GM11168 (cell line): ENCODE measurements around the gene MAPK8IP3.

Experiments used
- in situ Hi-C: fragments of 300-500 bp; cut with MboI; formaldehyde crosslinking; loops from one replicate; pipeline ENCODE4 v1.12.0; 2022; ENCODE audit warnings: low sequenced_read_pairs; ENCODE audit not compliant: unreplicated experiment

Gene MAPK8IP3

DNA sequence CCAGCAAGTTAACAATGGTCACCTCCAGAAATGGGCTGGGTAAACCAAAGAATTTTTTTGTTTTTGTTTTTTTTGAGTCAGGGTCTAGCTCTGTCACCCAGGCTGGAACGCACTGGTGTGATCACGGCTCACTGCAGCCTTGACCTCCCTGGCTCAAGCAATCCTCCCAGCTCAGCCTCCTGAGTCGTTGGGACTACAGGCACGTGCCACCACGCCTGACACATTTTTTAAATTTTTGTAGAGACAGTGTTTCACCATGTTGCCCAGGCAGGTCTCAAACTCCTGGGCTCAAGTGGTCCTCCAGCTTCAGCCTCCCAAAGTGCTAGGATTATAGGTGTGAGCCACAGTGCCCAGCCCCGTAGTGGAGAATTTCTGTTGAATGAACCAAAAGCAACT lies 74.7 kb downstream of the MAPK8IP3 start:
- in situ Hi-C loops = no loop called here

DNA sequence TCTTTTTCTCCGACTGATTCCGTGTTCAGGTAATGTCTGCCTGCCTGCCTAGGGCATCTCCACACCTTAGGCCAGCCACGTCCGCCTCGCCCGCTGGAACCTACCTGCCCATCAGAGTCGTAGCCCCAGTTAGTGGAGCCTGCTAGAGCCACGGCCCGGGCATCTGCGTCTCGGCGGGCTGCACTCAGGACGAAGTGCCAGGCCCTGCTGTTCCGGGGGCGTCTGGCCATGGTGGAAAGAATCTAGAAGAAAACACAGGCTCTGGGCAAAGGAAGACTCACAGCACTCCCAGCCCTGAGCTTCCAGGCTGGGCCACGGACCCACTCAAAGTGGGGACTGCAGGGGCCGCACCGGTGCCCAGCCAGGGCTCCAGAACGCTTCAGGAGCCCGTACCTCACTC lies 75.3 kb downstream of the MAPK8IP3 start:
- in situ Hi-C loops = no loop called here

- in situ Hi-C loops = no loop called here
Observed at GRCh38 chr16:1781758-1782407, 75.9 kb downstream of the MAPK8IP3 start.

DNA sequence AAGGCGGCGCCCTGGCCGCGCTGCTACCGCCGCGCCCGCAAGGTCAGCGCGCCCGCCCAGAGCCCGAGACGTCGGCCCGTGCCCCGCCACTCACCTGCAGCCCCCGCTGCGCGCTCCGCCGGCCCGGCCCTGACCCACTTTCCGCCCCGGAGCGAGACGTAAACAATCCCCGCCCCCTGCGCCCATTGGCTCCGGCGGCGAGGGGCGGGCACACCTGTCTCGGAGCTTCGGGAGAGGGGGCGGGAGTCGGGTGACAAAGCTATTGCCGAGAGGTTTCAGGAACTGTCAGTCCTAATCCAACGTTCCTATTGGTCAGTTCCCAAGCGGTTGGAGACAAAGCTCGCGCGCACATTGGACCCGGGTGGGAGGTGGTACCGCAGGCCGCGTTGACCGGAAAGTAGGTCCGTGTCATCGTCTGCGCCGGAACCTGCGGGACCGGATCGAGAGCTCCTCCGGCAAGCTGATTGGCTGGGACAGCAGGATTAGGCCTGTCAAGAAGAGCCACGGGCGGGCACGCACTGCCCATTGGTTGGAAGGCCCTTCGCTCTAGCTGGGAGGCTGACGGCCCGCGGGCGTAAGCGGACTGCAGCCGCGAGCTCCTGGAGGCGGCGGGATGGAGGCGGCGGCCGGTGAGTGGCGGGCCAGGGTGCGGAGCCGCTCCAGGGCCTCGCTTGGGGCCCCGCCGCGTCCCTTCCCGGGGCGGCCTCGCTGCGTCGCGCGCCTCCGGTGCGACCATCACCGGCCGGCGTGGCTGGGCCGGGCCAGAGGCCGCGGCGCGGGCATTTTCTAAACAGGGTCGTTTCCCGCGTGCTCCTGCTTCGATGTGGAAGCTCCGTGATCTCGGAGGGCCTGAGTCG lies 76.6 kb downstream of the MAPK8IP3 start, which contains the start of the genes NUBP2 and SPSB3:
Gene NUBP2 (plus strand): TSS at position 553 of the 857 bp plus-strand sequence. CDS start 61 bp downstream, at position 614.
Gene SPSB3 (minus strand): TSS at position 164 of the 857 bp plus-strand sequence. CDS start 1,088 bp downstream, outside the sequence.
- in situ Hi-C loops = no loop called here

- in situ Hi-C loops = no loop called here
Observed at GRCh38 chr16:1784977-1785845, 79.2 kb downstream of the MAPK8IP3 start.

- in situ Hi-C loops = no loop called here
Observed at GRCh38 chr16:1785846-1786170, 79.8 kb downstream of the MAPK8IP3 start.

DNA sequence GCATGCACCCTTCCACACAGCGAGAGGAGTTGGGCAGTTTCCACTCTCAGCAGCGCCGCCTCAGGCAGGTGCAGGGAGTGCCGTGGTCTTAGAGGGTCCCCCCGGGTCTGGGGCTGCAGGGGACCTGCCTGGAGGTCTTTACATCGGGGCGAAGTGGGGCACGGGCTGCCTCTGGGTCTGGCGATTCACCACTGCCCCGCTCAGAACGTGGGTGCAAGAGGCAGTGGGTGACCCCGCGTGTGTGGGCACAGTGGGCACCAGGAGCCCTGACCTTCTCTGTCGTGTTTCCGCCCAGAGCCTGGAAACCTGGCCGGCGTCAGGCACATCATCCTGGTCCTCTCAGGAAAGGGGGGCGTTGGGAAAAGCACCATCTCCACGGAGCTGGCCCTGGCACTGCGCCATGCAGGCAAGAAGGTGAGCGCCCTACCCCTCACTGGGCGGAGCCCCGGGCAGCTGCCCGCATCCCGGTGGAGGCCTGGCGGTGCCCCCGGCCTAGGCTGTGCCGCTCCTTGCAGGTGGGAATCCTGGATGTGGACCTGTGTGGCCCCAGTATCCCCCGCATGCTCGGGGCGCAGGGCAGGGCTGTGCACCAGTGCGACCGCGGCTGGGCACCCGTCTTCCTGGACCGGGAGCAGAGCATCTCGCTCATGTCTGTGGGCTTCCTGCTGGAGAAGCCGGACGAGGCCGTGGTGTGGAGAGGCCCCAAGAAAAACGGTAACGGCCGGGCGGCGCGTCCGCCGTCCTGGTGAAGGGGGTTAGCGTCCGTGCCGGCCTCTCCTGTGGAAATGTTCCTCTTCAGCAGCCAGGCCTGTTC lies 80.5 kb downstream of the MAPK8IP3 start:
- in situ Hi-C loops = no loop called here

- in situ Hi-C loops = no loop called here
Observed at GRCh38 chr16:1787056-1787321, 81.0 kb downstream of the MAPK8IP3 start.

DNA sequence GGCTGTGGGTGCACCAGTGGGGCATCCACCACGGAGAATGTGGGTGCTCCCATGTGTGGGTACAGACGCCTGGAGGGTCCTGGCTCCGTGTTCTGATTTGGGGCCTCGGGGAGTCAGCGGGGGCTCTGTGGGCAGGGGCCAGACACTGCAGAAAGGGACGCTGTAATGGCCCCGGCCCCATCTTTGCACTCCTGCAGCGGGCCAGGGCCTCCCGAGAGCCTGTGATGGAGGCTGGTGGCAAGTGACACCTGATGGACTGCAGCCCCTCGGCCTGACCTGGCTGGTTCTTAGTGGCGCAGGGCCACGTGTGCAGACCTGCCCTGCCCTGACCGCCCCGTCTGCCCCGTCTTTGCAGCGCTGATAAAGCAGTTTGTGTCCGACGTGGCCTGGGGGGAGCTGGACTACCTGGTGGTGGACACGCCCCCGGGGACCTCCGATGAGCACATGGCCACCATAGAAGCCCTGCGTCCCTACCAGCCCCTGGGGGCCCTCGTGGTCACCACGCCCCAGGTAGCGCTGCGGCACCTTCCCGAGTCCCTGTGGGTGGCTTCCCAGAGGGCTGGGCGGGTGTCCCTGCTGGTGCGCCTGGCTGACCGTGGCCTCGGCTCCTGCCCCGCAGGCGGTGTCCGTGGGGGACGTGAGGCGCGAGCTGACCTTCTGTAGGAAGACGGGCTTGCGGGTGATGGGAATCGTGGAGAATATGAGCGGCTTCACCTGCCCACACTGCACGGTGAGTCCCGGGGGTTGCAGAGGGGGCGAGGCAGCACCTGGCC lies 81.5 kb downstream of the MAPK8IP3 start:
- in situ Hi-C loops = no loop called here

GRCh38 chr16:1788095-1788707 lies 82.2 kb downstream of the MAPK8IP3 start:
- in situ Hi-C loops = no loop called here

- in situ Hi-C loops = no loop called here
Observed at GRCh38 chr16:1788708-1789100, 82.7 kb downstream of the MAPK8IP3 start.

- in situ Hi-C loops = no loop called here
Observed at GRCh38 chr16:1789643-1790045, 83.6 kb downstream of the MAPK8IP3 start.

DNA sequence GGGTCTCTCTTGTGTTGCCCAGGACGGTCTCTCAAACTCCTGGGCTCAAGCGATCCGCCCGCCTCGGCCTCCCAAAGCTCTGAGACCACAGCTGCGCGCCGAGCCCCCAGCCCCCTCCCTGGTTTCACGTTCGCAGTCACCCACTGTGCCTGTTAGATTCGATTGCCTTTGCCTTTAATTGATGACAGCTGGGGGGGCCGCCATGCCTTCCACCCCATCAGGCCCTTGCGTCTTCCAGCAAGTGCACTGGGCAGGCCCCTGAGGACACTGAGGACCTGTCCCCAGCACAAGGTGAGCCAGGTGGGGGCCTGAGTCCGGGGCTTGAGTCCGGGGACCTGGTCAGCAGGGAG lies 84.2 kb downstream of the MAPK8IP3 start:
- in situ Hi-C loops = no loop called here

- in situ Hi-C loops = no loop called here
Observed at GRCh38 chr16:1790611-1791255, 84.7 kb downstream of the MAPK8IP3 start.

GRCh38 chr16:1791256-1791942 lies 85.4 kb downstream of the MAPK8IP3 start:
- in situ Hi-C loops = no loop called here

DNA sequence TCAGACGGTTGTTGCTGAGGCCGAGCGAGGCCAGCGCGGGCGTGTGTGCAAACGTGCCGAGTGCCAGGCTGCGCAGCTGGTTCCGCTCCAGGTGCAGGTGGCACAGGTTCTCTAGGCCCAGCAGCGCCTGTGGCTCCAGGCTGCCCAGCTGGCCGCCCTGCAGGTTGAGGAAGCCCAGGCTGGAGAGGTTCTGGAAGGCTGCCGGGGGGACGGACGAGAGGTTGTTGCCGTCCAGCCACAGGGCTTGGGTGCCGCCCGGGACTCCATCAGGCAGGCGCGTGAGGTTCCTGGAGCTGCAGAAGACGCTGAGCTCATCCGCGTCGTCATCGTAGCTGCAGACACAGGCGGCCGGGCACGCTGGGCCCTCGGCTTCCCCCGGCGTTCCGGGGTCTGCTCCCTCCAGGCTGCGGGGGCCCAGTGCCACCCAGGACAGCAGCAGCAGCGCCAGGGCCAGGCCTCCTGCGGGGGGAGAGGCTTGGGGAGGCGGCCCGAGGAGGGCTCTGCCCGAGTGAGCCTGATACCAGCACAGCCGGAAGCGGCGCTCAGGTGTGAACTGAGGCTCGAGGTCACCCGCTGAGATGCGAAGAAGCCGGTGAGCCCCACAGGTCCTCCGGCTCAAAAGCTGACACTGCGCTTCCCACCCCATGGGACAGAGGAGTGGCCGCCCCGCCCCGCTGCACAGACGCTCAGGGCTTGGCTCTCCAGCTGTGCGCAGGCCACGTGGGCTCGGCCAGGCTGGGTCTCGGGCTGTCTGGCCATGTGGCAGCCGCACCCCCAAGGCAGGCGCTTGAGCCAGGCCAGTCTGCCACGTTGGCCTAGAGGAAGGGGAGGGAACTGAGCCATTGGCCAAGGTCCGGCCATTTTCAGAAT lies 86.2 kb downstream of the MAPK8IP3 start:
- in situ Hi-C loops = no loop called here
